Osteocyte (in vitro differentiated cells): Measurements from ENCODE around the gene MAN1A2. TPM values are rescaled to one million over a fixed set of nuclear protein-coding genes. Genes with fewer than 3 reads are reported as not detected.

Experiments used
- DNase-seq: peaks from one replicate; pipeline ENCODE4 v3.0.0; 2021; ENCODE audit warnings: mixed read lengths; ENCODE audit not compliant: unreplicated experiment; ENCODE audit errors: extremely low spot score
- H3K27ac Mint-ChIP-seq: one replicate; pipeline ENCODE4 v1.8.0; 2021; ENCODE audit warnings: mild to moderate bottlenecking, mixed read lengths; ENCODE audit not compliant: unreplicated experiment
- H3K27me3 Mint-ChIP-seq: one replicate; pipeline ENCODE4 v1.8.0; 2021; ENCODE audit warnings: mixed read lengths; ENCODE audit not compliant: unreplicated experiment
- H3K36me3 Mint-ChIP-seq: one replicate; pipeline ENCODE4 v1.8.0; 2021; ENCODE audit warnings: mixed read lengths; ENCODE audit not compliant: unreplicated experiment
- H3K4me1 Mint-ChIP-seq: one replicate; pipeline ENCODE4 v1.8.0; 2021; ENCODE audit warnings: mixed read lengths; ENCODE audit not compliant: unreplicated experiment
- H3K4me3 Mint-ChIP-seq: one replicate; pipeline ENCODE4 v1.8.0; 2021; ENCODE audit warnings: mild to moderate bottlenecking, moderate library complexity, mixed read lengths; ENCODE audit not compliant: unreplicated experiment
- H3K9me3 Mint-ChIP-seq: one replicate; pipeline ENCODE4 v1.8.0; 2021; ENCODE audit warnings: mixed read lengths; ENCODE audit not compliant: unreplicated experiment
- CTCF ChIP-seq: fragments of 200-600 bp; sonication (generic); IDR thresholded peaks from 2 replicates; pipeline ENCODE4 v1.5.0; 2021; ENCODE audit warnings: antibody characterized with exemption, mild to moderate bottlenecking, moderate library complexity
- total RNA-seq: library from RNA; stranded (reverse); gene quantifications from 2 replicates; pipeline ENCODE4 v1.2.1, GENCODE V29; 2021

MAN1A2 gene
- total RNA-seq, 1 donor from 2014 or later = 53.7 TPM

- DNase-seq = no peak
- Mint-ChIP-seq H3K4me1 (peaks cover 10% of the 10 kb centered on the region), H3K4me3 (no peak overlapping the region), H3K27me3 (no peaks in the 10 kb centered on the region), H3K36me3 (peaks cover 6% of the 10 kb centered on the region), H3K27ac (no peak overlapping the region), H3K9me3 (no peaks in the 10 kb centered on the region)
- no peak for TF ChIP-seq CTCF
Observed at GRCh38 chr1:117527074-117527473, 159.8 kb downstream of the MAN1A2 start.

DNA sequence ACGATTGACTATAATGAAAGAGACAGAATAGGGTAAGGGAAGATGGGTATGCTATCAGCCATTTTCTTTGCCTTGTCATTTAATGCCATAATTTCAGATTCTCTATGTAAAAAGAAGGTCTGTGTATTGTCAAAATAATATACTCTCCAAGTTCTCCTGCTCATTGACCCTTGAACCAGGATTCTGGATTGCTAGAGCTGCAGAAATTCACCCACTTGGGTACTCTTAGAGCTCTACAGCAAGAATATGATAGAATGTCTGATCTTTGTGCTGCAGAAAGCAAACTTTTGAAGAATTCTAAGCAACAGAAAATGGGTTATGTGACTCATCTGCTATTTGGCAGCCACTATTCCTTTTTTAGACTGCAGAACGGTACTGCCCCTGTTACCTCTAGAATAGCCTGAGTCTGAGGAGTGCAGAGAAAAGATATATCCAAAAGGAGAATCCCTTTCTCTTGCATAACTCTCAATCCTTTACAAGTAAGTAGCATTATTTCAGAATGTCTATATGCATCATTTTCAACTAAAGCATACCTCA is 160.4 kb downstream of the MAN1A2 start:
- Mint-ChIP-seq H3K27ac (no peak overlapping the region), H3K4me1 (peaks cover 10% of the 10 kb centered on the region), H3K27me3 (no peaks in the 10 kb centered on the region), H3K9me3 (no peaks in the 10 kb centered on the region), H3K4me3 (no peak overlapping the region), H3K36me3 (peaks cover under 1% of the 10 kb centered on the region)
- no peak for DNase-seq
- no peak for TF ChIP-seq CTCF

DNA sequence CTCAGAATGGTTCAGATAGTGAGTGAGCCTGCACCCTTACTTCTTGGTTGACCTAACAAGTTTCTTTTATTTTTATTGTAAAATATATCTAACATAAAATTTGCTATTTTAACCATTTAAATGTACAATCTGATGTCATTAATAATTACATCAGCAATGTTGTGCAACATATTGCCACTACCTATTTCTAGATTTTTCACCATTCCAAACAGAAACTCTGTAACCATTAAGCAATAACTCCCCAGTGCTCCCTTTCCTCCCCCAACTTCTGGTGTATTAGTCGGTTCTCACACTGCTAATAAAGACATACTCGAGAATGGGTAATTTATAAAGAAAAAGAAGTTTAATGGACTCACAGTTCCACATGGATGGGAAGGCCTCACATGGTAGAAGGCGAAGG is 162.4 kb downstream of the MAN1A2 start:
- H3K36me3 Mint-ChIP-seq = no peaks in the 10 kb centered on the region
- no peak overlapping the region for H3K4me3 Mint-ChIP-seq
- H3K9me3 Mint-ChIP-seq = no peaks in the 10 kb centered on the region
- H3K27ac Mint-ChIP-seq = no peak overlapping the region
- no peaks in the 10 kb centered on the region for H3K27me3 Mint-ChIP-seq
- H3K4me1 Mint-ChIP-seq = peaks cover 10% of the 10 kb centered on the region
- TF ChIP-seq CTCF = no peak
- no peak for DNase-seq

DNA sequence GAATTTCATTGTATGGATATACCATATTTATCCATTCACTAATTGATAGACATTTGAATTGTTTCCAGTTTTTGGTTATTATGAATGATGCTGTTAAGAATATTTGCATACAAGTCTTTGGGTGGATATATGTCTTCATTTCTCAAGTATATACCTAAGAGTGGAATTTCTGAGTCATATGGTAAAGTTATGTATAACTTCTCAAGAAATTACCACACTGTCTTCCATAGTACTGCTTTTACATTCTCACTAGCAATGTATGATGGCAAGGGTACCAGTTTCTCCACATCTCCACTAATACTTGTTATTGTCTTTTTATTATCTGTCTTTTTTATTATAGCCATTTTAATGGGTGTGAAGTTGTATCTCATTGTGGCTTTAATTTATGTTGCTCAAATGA is 164.0 kb downstream of the MAN1A2 start:
- Mint-ChIP-seq H3K36me3 (no peaks in the 10 kb centered on the region), H3K4me1 (peaks cover 10% of the 10 kb centered on the region), H3K27ac (no peak overlapping the region), H3K27me3 (no peaks in the 10 kb centered on the region), H3K4me3 (no peak overlapping the region), H3K9me3 (no peaks in the 10 kb centered on the region)
- no peak for DNase-seq
- TF ChIP-seq CTCF = no peak

GRCh38 chr1:117534995-117535467 is 167.8 kb downstream of the MAN1A2 start:
- H3K9me3 Mint-ChIP-seq = no peaks in the 10 kb centered on the region
- no peak for DNase-seq
- peak; percentile 60 for TF ChIP-seq CTCF
- H3K27ac Mint-ChIP-seq = no peak overlapping the region
- no peaks in the 10 kb centered on the region for H3K4me1 Mint-ChIP-seq
- no peaks in the 10 kb centered on the region for H3K27me3 Mint-ChIP-seq
- H3K4me3 Mint-ChIP-seq = no peak overlapping the region
- no peaks in the 10 kb centered on the region for H3K36me3 Mint-ChIP-seq
